DOHH2 (cell line): ENCODE measurements around the gene CADPS2.

Experiments
- CTCF ChIP-seq: fragments of 200-600 bp; sonication (generic); IDR thresholded peaks from one replicate; pipeline ENCODE4 v1.5.1; 2014; ENCODE audit warnings: antibody characterized with exemption, mild to moderate bottlenecking, low read depth, low read length; ENCODE audit not compliant: poor library complexity, severe bottlenecking
- EZH2phosphoT487 ChIP-seq: fragments of 200-600 bp; sonication (generic); IDR thresholded peaks from 2 replicates; pipeline ENCODE4 v1.6.1; 2017; ENCODE audit warnings: borderline replicate concordance, mild to moderate bottlenecking, antibody characterized with exemption, low read length, moderate library complexity, mixed read lengths

GRCh38 chr7:122379491-122379890 lies 506.8 kb downstream of the CADPS2 start:
- no peak for TF ChIP-seq CTCF
- no peak for TF ChIP-seq EZH2phosphoT487
